HUES48 (cell line): Measurements from ENCODE around the gene RADIL.

ENCODE experiments used
- H3K27ac ChIP-seq: one replicate; pipeline ENCODE4 v1.7.0; 2013; ENCODE audit warnings: low read depth, low read length, inconsistent platforms
- H3K27me3 ChIP-seq: 2 replicates; pipeline ENCODE4 v1.6.1; 2013; ENCODE audit warnings: mild to moderate bottlenecking, low read length; ENCODE audit not compliant: control insufficient read depth, insufficient read depth
- H3K36me3 ChIP-seq: 2 replicates; pipeline ENCODE4 v1.6.1; 2013; ENCODE audit warnings: low read length; ENCODE audit not compliant: control insufficient read depth, insufficient read depth
- H3K4me1 ChIP-seq: 2 replicates; pipeline ENCODE4 v1.6.1; 2013; ENCODE audit warnings: mild to moderate bottlenecking, low read length; ENCODE audit not compliant: control insufficient read depth, insufficient read depth
- H3K4me3 ChIP-seq: 2 replicates; pipeline ENCODE4 v1.5.1; 2013; ENCODE audit warnings: mild to moderate bottlenecking, low read depth, low read length
- H3K9ac ChIP-seq: 2 replicates; pipeline ENCODE4 v1.6.1; 2013; ENCODE audit warnings: mild to moderate bottlenecking, low read depth, low read length, moderate library complexity
- H3K9me3 ChIP-seq: 2 replicates; pipeline ENCODE4 v1.6.1; 2013; ENCODE audit warnings: low read length; ENCODE audit not compliant: control insufficient read depth, insufficient read depth

RADIL gene

DNA sequence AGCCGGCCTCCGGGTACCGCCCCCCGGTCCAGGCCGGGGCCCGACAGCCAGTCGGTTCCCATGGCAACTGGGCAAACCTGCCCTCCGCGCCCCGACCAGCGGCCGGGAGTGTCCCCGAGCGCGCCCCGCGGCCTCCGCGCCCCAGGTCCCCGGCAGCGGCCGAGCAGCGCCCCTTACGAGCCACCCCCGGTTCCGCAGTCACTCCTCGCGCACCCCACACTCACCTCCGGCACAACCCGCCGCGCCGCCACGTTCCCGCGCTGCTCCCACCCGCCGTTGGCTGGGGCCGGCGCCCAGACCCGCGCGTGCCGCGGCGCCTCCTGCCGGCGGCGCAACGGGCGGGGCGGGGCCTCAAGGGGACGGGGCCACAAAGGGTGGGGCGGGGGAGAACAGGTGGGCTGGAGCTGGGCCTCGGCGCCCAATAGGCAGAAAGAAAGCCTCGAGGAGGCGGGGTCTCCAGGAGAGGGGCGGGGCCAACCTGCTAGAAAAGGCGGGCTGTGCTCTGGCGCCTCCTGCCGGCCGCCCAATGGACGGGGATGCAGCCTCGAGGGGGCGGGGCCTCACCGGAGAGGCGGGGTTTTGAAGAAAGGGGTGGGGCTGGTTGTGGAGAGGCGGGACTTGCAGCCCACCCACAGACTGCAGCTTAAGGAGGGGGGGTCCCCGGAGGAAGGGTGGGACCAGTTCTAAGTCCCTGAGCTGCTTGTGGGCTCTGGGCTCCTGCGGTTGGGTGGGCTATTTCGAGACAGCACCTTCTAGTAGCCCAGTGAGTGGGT, at the start of gene RADIL:
Gene RADIL (minus strand): TSS at position 345 of the 773 bp plus-strand sequence. CDS start 5,577 bp downstream, outside the sequence.
- Histone ChIP-seq H3K4me3 (peak within 1 kb of the TSS; percentile 79), H3K9ac (peak within 1 kb of the TSS; percentile 48; the same call in 1 of the 2 replicates), H3K27ac (no peak within 1 kb of the TSS), H3K27me3 (peaks cover 5% of the 10 kb centered on the region; the same call in 1 of the 2 replicates), H3K4me1 (peaks cover 3% of the 10 kb centered on the region; the same call in 1 of the 2 replicates), H3K36me3 (no peaks in the 10 kb centered on the region), H3K9me3 (no peaks in the 10 kb centered on the region)

DNA sequence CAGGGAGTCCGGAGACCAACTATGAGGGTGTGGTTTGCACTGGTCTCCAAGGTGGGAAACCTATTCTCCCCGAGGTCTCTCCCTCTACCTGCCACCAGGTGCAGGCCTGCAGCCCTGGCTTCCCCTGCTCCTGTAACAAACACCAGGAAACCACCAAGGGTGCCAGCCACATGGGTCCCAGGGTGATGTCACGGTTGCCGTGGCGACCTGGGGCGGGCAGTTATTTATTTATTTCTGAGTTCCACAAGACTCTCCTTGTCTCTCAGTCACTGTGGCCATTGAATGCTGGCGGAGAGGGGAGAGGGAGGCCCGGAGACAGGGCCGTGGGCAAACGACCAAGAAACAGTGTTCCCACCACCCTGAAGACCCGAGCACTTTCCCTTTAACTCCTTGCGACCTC, 48.4 kb upstream of the RADIL start:
- H3K4me3 ChIP-seq: no peak overlapping the region
- no peak overlapping the region for H3K27ac ChIP-seq
- H3K27me3 ChIP-seq: no peaks in the 10 kb centered on the region
- no peak overlapping the region for H3K9ac ChIP-seq
- H3K4me1 ChIP-seq: no peaks in the 10 kb centered on the region
- H3K9me3 ChIP-seq: no peaks in the 10 kb centered on the region
- H3K36me3 ChIP-seq: no peaks in the 10 kb centered on the region

- H3K4me1 ChIP-seq: no peaks in the 10 kb centered on the region
- H3K9me3 ChIP-seq: no peaks in the 10 kb centered on the region
- H3K9ac ChIP-seq: no peak overlapping the region
- H3K36me3 ChIP-seq: no peaks in the 10 kb centered on the region
- no peak overlapping the region for H3K27ac ChIP-seq
- H3K27me3 ChIP-seq: no peaks in the 10 kb centered on the region
- H3K4me3 ChIP-seq: no peak overlapping the region
These were observed 45.5 kb upstream of the RADIL start for GRCh38 chr7:4929005-4929404.

- no peak overlapping the region for H3K27ac ChIP-seq
- no peaks in the 10 kb centered on the region for H3K27me3 ChIP-seq
These were observed 44.9 kb upstream of the RADIL start for GRCh38 chr7:4928445-4928844.

GRCh38 chr7:4919969-4920766, 36.7 kb upstream of the RADIL start:
- H3K27ac ChIP-seq: no peak overlapping the region
- no peak overlapping the region for H3K4me3 ChIP-seq
- H3K36me3 ChIP-seq: no peaks in the 10 kb centered on the region
- no peaks in the 10 kb centered on the region for H3K27me3 ChIP-seq
- no peak overlapping the region for H3K9ac ChIP-seq
- no peaks in the 10 kb centered on the region for H3K4me1 ChIP-seq
- peaks cover 3% of the 10 kb centered on the region; the same call in 1 of the 2 replicates for H3K9me3 ChIP-seq

More at GRCh38 chr7:4928445-4928844, 44.9 kb upstream of the RADIL start:
- H3K9ac ChIP-seq: no peak overlapping the region
- no peaks in the 10 kb centered on the region for H3K36me3 ChIP-seq
- H3K4me3 ChIP-seq: no peak overlapping the region
- H3K4me1 ChIP-seq: no peaks in the 10 kb centered on the region
- H3K9me3 ChIP-seq: no peaks in the 10 kb centered on the region

- Histone ChIP-seq H3K4me1 (no peaks in the 10 kb centered on the region), H3K27me3 (no peaks in the 10 kb centered on the region), H3K36me3 (no peaks in the 10 kb centered on the region), H3K9ac (no peak overlapping the region), H3K9me3 (peaks cover 3% of the 10 kb centered on the region; the same call in 1 of the 2 replicates), H3K27ac (no peak overlapping the region), H3K4me3 (no peak overlapping the region)
These were observed 32.6 kb upstream of the RADIL start for GRCh38 chr7:4916113-4916512.

DNA sequence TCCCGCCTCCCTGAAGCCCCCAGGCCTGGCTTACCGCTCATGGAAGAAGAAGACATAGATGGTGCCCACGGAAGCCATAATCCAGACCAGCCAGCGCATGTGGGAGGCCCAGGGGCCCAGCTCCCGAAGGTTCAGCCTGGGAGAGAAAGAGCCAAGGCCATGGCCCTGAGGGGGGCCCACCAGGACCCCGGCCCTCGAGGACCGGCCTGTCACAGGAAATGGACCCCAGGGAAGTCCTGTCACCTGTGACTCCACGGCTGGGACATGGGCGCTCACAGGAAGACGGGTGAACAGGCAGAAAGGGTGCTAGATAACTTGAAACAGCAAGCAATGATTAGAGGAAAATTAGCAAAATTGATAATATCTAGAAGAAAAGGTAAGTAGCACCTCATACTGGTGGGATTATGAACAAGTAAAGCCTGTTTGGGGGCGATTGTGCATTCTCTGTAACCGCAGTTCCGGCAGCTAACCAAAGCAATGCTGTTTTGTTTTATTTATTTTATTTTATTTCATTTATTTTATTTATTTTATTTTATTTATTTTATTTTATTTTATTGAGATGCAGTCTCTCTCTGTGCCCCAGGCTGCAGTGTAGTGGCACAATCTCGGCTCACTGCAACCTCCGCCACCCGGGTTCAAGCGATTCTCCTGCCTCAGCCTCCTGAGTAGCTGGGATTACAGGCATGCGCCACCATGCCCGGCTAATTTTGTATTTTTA, 27.8 kb upstream of the RADIL start:
- Histone ChIP-seq H3K27ac (no peak overlapping the region), H3K4me1 (no peaks in the 10 kb centered on the region), H3K9ac (no peak overlapping the region), H3K9me3 (no peaks in the 10 kb centered on the region), H3K36me3 (no peaks in the 10 kb centered on the region), H3K4me3 (no peak overlapping the region), H3K27me3 (no peaks in the 10 kb centered on the region)

DNA sequence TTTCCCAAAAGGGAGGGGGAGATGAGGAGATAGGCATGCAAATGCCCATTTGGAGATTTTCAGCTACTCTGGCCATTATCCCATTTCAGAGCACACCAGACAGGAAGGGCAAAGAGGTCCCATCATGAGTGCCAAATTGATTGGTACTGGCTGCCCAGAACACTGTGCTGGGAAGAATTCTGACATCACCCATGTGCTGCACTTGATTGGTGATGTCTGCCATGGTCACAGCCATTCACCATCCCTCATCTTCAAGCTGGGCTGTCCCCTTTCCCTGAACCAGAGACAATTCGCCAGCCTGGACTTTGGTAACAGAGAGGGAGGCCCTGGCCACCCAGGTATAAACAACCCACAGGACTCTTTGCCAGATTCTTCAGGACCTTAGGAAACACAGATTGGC, 23.2 kb upstream of the RADIL start:
- Histone ChIP-seq H3K27ac (no peak overlapping the region), H3K27me3 (no peaks in the 10 kb centered on the region), H3K9me3 (no peaks in the 10 kb centered on the region), H3K4me1 (no peaks in the 10 kb centered on the region), H3K9ac (no peak overlapping the region), H3K36me3 (no peaks in the 10 kb centered on the region), H3K4me3 (no peak overlapping the region)

- H3K9ac ChIP-seq: no peak overlapping the region
- no peaks in the 10 kb centered on the region for H3K27me3 ChIP-seq
- no peak overlapping the region for H3K4me3 ChIP-seq
- no peaks in the 10 kb centered on the region for H3K36me3 ChIP-seq
- H3K27ac ChIP-seq: no peak overlapping the region
- H3K4me1 ChIP-seq: no peaks in the 10 kb centered on the region
- no peaks in the 10 kb centered on the region for H3K9me3 ChIP-seq
These were observed 21.7 kb upstream of the RADIL start for GRCh38 chr7:4905171-4905570.

- Histone ChIP-seq H3K9ac (no peak overlapping the region), H3K36me3 (no peaks in the 10 kb centered on the region), H3K4me1 (no peaks in the 10 kb centered on the region), H3K27me3 (no peaks in the 10 kb centered on the region), H3K27ac (no peak overlapping the region), H3K4me3 (no peak overlapping the region), H3K9me3 (no peaks in the 10 kb centered on the region)
These were observed 20.8 kb upstream of the RADIL start for GRCh38 chr7:4904346-4904745.
